ENCODE measurements around the gene TTC16.

GRCh38 chr9:127741831-127742434 lies 26.1 kb downstream of the TTC16 start:
- TF ChIP-seq EP300 (IDR thresholded peaks at IDR 0.05), result no peak
- no peak for TF ChIP-seq CTCF (IDR thresholded peaks at IDR 0.05)
- TF ChIP-seq POLR2A (IDR thresholded peaks at IDR 0.05), result no peak
